Neural progenitor cell (in vitro differentiated cells): ENCODE results near the gene TTC1.

ENCODE experiments used
- CTCF ChIP-seq: fragments of 200-600 bp; sonication (generic); IDR thresholded peaks from 2 replicates; pipeline ENCODE4 v1.5.1; 2017; ENCODE audit warnings: antibody characterized with exemption, mild to moderate bottlenecking
- EZH2 ChIP-seq: fragments of 200-600 bp; sonication (generic); IDR thresholded peaks from 2 replicates; pipeline ENCODE4 v1.6.1; 2017; ENCODE audit warnings: antibody characterized with exemption, mild to moderate bottlenecking, moderate library complexity
- EZH2phosphoT487 ChIP-seq: fragments of 200-600 bp; sonication (generic); IDR thresholded peaks from 2 replicates; pipeline ENCODE4 v1.6.1; 2017; ENCODE audit warnings: antibody characterized with exemption

GRCh38 chr5:160021831-160022446 lies 13.0 kb downstream of the TTC1 start:
- TF ChIP-seq CTCF (peak; percentile 84), EZH2 (no peak), EZH2phosphoT487 (no peak)
